Neural crest cell (in vitro differentiated cells): Measurements from ENCODE around the gene PRRC2A. TPM values are rescaled to one million over a fixed set of nuclear protein-coding genes. Genes with fewer than 3 reads are reported as not detected.

ENCODE experiments used
- DNase-seq: peaks from one replicate; pipeline ENCODE4 v3.0.0; 2021; ENCODE audit warnings: low read depth, mixed read lengths, low spot score
- H3K27ac Mint-ChIP-seq: one replicate; pipeline ENCODE4 v1.8.0; 2021; ENCODE audit warnings: mild to moderate bottlenecking, mixed read lengths; ENCODE audit not compliant: unreplicated experiment
- H3K27me3 Mint-ChIP-seq: 2 replicates; pipeline ENCODE4 v1.8.0; 2021; ENCODE audit warnings: low read depth, mild to moderate bottlenecking, mixed read lengths
- H3K36me3 Mint-ChIP-seq: 2 replicates; pipeline ENCODE4 v1.8.0; 2021; ENCODE audit warnings: low read depth, mild to moderate bottlenecking, mixed read lengths
- H3K4me1 Mint-ChIP-seq: 2 replicates; pipeline ENCODE4 v1.8.0; 2021; ENCODE audit warnings: mixed read lengths
- H3K4me3 Mint-ChIP-seq: one replicate; pipeline ENCODE4 v1.8.0; 2021; ENCODE audit warnings: mild to moderate bottlenecking, mixed read lengths
- H3K9me3 Mint-ChIP-seq: 2 replicates; pipeline ENCODE4 v1.8.0; 2021; ENCODE audit warnings: mixed read lengths
- CTCF ChIP-seq: fragments of 200-600 bp; sonication (generic); conservative IDR thresholded peaks from 2 replicates; pipeline ENCODE4 v1.5.0; 2021; ENCODE audit warnings: antibody characterized with exemption, mild to moderate bottlenecking
- long read RNA-seq: library from polyadenylated mRNA; unstranded; transcript quantifications from one replicate; pipeline ENCODE4 v2.0.0, GENCODE V29; 2020
- total RNA-seq: library from RNA; stranded (reverse); gene quantifications from 2 replicates; pipeline ENCODE4 v1.2.1, GENCODE V29; 2021

PRRC2A gene
- 347 and 356 TPM in 2 replicates for total RNA-seq
- long read RNA-seq, partial matches to known transcripts, result 1 of 2 reads
- long read RNA-seq, other reads (novel, unspliced or antisense), result 1 of 2 reads

- peaks cover 23% of the 10 kb centered on the region for H3K36me3 Mint-ChIP-seq
- peak within 1 kb of the TSS; percentile 96 for H3K4me3 Mint-ChIP-seq
- no peak for TF ChIP-seq CTCF
- H3K27me3 Mint-ChIP-seq, result no peaks in the 10 kb centered on the region
- H3K4me1 Mint-ChIP-seq, result peaks cover 35% of the 10 kb centered on the region
- H3K9me3 Mint-ChIP-seq, result no peaks in the 10 kb centered on the region
- DNase-seq, result peak; percentile 74
- H3K27ac Mint-ChIP-seq, result peak within 1 kb of the TSS; percentile 97
These were observed at the start of gene PRRC2A for GRCh38 chr6:31620586-31621319. Gene PRRC2A, plus strand, starts transcription at chr6:31620715. Its CDS starts 2,075 bp downstream, at chr6:31622790.

GRCh38 chr6:31572041-31572911 lies 48.2 kb upstream of the PRRC2A start, which contains the start of gene LTA:
Gene LTA, plus strand, starts transcription at chr6:31572289. Its CDS starts 454 bp downstream, at chr6:31572743.
- no peak for DNase-seq
- Mint-ChIP-seq H3K27me3 (peaks cover 3% of the 10 kb centered on the region), H3K4me3 (no peak within 1 kb of the TSS), H3K27ac (peak within 1 kb of the TSS; percentile 81), H3K4me1 (peaks cover 17% of the 10 kb centered on the region), H3K9me3 (no peaks in the 10 kb centered on the region), H3K36me3 (no peaks in the 10 kb centered on the region)
- no peak for TF ChIP-seq CTCF

GRCh38 chr6:31573239-31574105 lies 47.0 kb upstream of the PRRC2A start:
- no peak overlapping the region for H3K4me3 Mint-ChIP-seq
- no peaks in the 10 kb centered on the region for H3K9me3 Mint-ChIP-seq
- no peaks in the 10 kb centered on the region for H3K36me3 Mint-ChIP-seq
- peak overlapping the region; percentile 81 for H3K27ac Mint-ChIP-seq
- H3K4me1 Mint-ChIP-seq, result peaks cover 5% of the 10 kb centered on the region
- TF ChIP-seq CTCF, result no peak
- H3K27me3 Mint-ChIP-seq, result peaks cover 3% of the 10 kb centered on the region
- no peak for DNase-seq

- no peaks in the 10 kb centered on the region for H3K4me1 Mint-ChIP-seq
- peaks cover 3% of the 10 kb centered on the region for H3K27me3 Mint-ChIP-seq
- H3K27ac Mint-ChIP-seq, result no peak overlapping the region
- no peak overlapping the region for H3K4me3 Mint-ChIP-seq
- no peak for DNase-seq
- no peak for TF ChIP-seq CTCF
- no peaks in the 10 kb centered on the region for H3K9me3 Mint-ChIP-seq
- H3K36me3 Mint-ChIP-seq, result no peaks in the 10 kb centered on the region
These were observed 46.1 kb upstream of the PRRC2A start for GRCh38 chr6:31574106-31575061.
